Measurements from ENCODE around the gene GNG8.

GNG8 gene

DNA sequence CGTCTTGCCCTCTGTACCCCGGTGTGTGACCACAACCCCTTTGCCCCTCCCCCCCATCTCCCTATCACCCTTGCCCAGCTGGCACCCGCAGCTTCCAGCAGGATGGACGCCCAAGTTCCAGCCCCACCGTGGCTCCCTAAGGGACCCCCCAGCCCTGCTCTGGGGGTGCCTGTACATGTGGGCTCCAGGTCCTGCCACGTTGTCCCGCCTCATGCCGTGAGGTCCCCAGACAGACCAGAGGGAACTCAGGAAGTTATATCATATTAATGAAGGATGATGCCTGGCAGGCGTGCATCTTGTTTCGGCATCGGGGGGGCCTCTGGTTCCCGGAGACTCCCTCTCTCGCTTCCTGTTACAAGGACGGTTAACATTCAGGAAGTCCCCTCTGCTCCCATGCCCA is 9.6 kb downstream of the GNG8 start:
- Histone ChIP-seq H3K4me1 (ENCODE audit: control extremely low read depth in 1 of 4, control insufficient read depth in 4 of 4, insufficient read depth in 4 of 4, low read length in 3 of 4) (peaks cover 0 to 78% (median 63%) of the 10 kb centered on the region in 4 experiments), H3K27me3 (replicated peaks in 2 of 5; ENCODE audit: control insufficient read depth in 4 of 5, insufficient read depth in 5 of 5, low read length in 4 of 5) (peaks cover 0 to 3% (median 0%) of the 10 kb centered on the region in 5 experiments), H3K27ac (ENCODE audit: insufficient read depth in 1 of 2, low read depth in 1 of 2, low read length in 2 of 2, poor library complexity in 1 of 2, severe bottlenecking in 2 of 2) (no peak overlapping the region), H3K4me3 (ENCODE audit: control insufficient read depth in 1 of 7, extremely low read depth in 1 of 7, insufficient read depth in 4 of 7, low read depth in 2 of 7, low read length in 6 of 7) (no peak overlapping the region), H3K9me3 (ENCODE audit: control extremely low read depth in 1 of 5, control insufficient read depth in 4 of 5, insufficient read depth in 2 of 5, low read depth in 1 of 5, low read length in 4 of 5) (no peaks in the 10 kb centered on the region), H3K36me3 (ENCODE audit: control insufficient read depth in 4 of 4, insufficient read depth in 4 of 4, low read length in 3 of 4) (no peaks in the 10 kb centered on the region)
- ChIA-PET POLR2A (no interaction called here), CTCF (interaction anchor here (11.3 kb wide), 1 partner anchor 10 kb away, joined by 172 read pairs; no protein-coding TSS in a partner anchor)
- DNase-seq: no peak
- WGBS (ENCODE audit: insufficient coverage): 12% methylated on average over 11 of the region's 14 CpGs

DNA sequence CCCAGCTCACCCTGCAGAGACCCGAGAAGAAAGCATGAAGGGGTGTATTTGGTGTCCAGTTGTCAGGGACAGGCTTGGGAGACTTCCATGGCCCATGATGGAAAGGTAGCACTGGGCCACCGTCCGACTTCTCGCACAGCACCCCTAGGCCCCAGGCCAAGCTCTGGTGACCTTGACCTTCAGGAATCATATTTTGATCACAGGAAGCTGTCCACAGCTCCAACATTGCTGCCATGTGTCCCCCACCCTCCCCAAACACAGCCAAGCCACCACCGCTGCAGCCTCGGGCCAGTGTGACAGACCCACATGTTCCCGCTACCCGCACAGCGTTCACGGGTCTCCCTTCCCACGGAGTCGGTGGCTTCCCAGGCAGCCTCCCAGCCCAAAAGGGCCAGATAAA is 10.3 kb downstream of the GNG8 start:
- Histone ChIP-seq H3K4me3 (ENCODE audit: control insufficient read depth in 1 of 7, extremely low read depth in 1 of 7, insufficient read depth in 4 of 7, low read depth in 2 of 7, low read length in 6 of 7) (no peak overlapping the region), H3K27me3 (replicated peaks in 2 of 5; ENCODE audit: control insufficient read depth in 4 of 5, insufficient read depth in 5 of 5, low read length in 4 of 5) (no peaks in the 10 kb centered on the region), H3K4me1 (ENCODE audit: control extremely low read depth in 1 of 4, control insufficient read depth in 4 of 4, insufficient read depth in 4 of 4, low read length in 3 of 4) (peaks cover 0 to 76% (median 62%) of the 10 kb centered on the region in 4 experiments), H3K27ac (ENCODE audit: insufficient read depth in 1 of 2, low read depth in 1 of 2, low read length in 2 of 2, poor library complexity in 1 of 2, severe bottlenecking in 2 of 2) (no peak overlapping the region), H3K36me3 (ENCODE audit: control insufficient read depth in 4 of 4, insufficient read depth in 4 of 4, low read length in 3 of 4) (no peaks in the 10 kb centered on the region), H3K9me3 (ENCODE audit: control extremely low read depth in 1 of 5, control insufficient read depth in 4 of 5, insufficient read depth in 2 of 5, low read depth in 1 of 5, low read length in 4 of 5) (no peaks in the 10 kb centered on the region)
- POLR2A ChIA-PET: no interaction called here
- CTCF ChIA-PET: interaction anchor here (11.3 kb wide), 1 partner anchor 9 kb away, joined by 172 read pairs; no protein-coding TSS in a partner anchor
- WGBS (ENCODE audit: insufficient coverage): 86% methylated on average over 11 of the region's 12 CpGs
- DNase-seq: no peak

DNA sequence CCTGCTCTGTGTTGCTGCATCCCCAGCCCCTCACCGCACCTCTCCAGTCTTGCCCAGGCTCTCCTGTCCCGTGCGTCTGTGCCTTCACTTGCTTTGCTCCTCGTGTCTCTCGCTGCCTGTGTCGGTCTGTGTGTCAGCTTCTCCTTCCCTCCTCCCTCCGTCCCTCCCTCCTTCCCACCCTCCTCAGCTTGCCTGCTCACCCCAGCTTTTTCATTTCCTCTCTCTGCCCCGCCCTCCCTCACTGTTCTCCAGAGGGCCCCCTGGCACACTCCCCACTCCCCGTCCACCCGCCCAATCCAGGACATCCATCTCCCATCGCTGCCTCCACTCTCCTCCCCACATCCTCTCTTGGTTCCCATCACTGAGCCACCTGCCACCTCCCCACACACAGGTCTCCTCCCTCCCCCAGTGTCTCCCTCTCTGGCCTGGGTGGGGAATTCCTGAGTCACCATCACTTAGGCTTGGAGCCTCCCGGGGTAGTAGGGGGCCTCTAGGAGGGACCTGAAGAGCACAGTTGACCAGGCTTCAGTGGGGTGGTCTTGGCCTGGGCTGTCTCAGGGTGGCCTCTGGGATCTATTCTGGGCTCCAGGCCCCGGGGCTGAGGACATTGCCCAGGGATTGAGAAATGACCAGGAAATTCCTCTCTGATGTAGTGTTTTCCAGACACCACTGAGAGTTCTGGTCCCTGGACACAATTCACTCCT is 10.9 kb downstream of the GNG8 start, which contains the start of gene PTGIR:
TSS of gene PTGIR (minus strand) at position 132 of the 704 bp plus-strand sequence. CDS start 864 bp downstream, outside the sequence.
- peaks cover 3 to 75% (median 62%) of the 10 kb centered on the region in 4 experiments for H3K4me1 ChIP-seq (ENCODE audit: control extremely low read depth in 1 of 4, control insufficient read depth in 4 of 4, insufficient read depth in 4 of 4, low read length in 3 of 4)
- H3K9me3 ChIP-seq (ENCODE audit: control extremely low read depth in 1 of 5, control insufficient read depth in 4 of 5, insufficient read depth in 2 of 5, low read depth in 1 of 5, low read length in 4 of 5): no peaks in the 10 kb centered on the region
- no peaks in the 10 kb centered on the region for H3K36me3 ChIP-seq (ENCODE audit: control insufficient read depth in 4 of 4, insufficient read depth in 4 of 4, low read length in 3 of 4)
- ChIA-PET CTCF (interaction anchor here (11.3 kb wide), 1 partner anchor 8 kb away, joined by 172 read pairs; no protein-coding TSS in a partner anchor), POLR2A (interaction anchor here (0.5 kb wide), 1 partner anchor 406 kb away, joined by 3 read pairs; no protein-coding TSS in a partner anchor)
- 10% methylated on average over 13 of the region's 13 CpGs for WGBS (ENCODE audit: insufficient coverage)
- DNase-seq: peak in 2 of 3 donors; percentile 62 to 67
- H3K27me3 ChIP-seq (replicated peaks in 2 of 5; ENCODE audit: control insufficient read depth in 4 of 5, insufficient read depth in 5 of 5, low read length in 4 of 5): no peaks in the 10 kb centered on the region
- H3K4me3 ChIP-seq (ENCODE audit: control insufficient read depth in 1 of 7, extremely low read depth in 1 of 7, insufficient read depth in 4 of 7, low read depth in 2 of 7, low read length in 6 of 7): peak within 1 kb of the TSS in 4 of 7 experiments; percentile 9 to 44 (median 35)
- no peak within 1 kb of the TSS for H3K27ac ChIP-seq (ENCODE audit: insufficient read depth in 1 of 2, low read depth in 1 of 2, low read length in 2 of 2, poor library complexity in 1 of 2, severe bottlenecking in 2 of 2)

DNA sequence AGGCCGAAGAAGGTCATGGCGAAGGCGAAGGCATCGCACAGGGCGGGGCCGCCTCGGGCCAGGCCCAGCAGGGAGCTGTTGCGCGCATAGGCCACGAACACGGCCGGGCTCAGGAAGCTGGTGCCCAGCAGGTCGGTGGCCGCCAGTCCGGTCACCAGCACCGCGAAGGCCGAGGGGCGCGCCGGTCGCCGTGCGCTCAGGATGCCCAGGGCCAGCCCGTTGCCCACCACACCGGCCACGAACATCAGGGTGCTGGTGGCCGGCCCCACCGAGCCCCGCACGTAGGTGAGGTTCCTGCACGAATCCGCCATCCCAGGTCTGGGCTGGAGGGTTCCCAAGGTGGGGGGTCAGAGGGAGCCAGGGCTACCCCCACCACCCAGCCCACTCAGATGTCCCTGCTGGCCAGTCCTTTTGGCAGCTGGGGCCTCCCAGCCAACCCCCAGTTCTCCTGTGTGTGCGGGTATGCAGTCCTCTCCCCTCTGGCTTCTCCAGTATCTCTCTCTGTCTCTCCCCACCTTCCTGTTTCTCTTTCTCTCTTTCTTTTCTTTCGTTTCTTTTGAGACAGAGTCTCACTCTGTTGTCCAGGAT is 12.0 kb downstream of the GNG8 start:
- peaks cover 3 to 75% (median 61%) of the 10 kb centered on the region in 4 experiments for H3K4me1 ChIP-seq (ENCODE audit: control extremely low read depth in 1 of 4, control insufficient read depth in 4 of 4, insufficient read depth in 4 of 4, low read length in 3 of 4)
- no peaks in the 10 kb centered on the region for H3K9me3 ChIP-seq (ENCODE audit: control extremely low read depth in 1 of 5, control insufficient read depth in 4 of 5, insufficient read depth in 2 of 5, low read depth in 1 of 5, low read length in 4 of 5)
- no peak overlapping the region for H3K27ac ChIP-seq (ENCODE audit: insufficient read depth in 1 of 2, low read depth in 1 of 2, low read length in 2 of 2, poor library complexity in 1 of 2, severe bottlenecking in 2 of 2)
- no peak for DNase-seq
- H3K27me3 ChIP-seq (replicated peaks in 2 of 5; ENCODE audit: control insufficient read depth in 4 of 5, insufficient read depth in 5 of 5, low read length in 4 of 5): no peaks in the 10 kb centered on the region
- POLR2A ChIA-PET: no interaction called here
- WGBS (ENCODE audit: insufficient coverage): 92% methylated on average over 35 of the region's 35 CpGs
- no peak overlapping the region for H3K4me3 ChIP-seq (ENCODE audit: control insufficient read depth in 1 of 7, extremely low read depth in 1 of 7, insufficient read depth in 4 of 7, low read depth in 2 of 7, low read length in 6 of 7)
- CTCF ChIA-PET: interaction anchor here (0.6 to 13.9 kb wide), 3 partner anchors 5 to 49 kb away, joined by 3 to 172 read pairs (median 172); partner anchors contain the start of gene PTGIR
- no peaks in the 10 kb centered on the region for H3K36me3 ChIP-seq (ENCODE audit: control insufficient read depth in 4 of 4, insufficient read depth in 4 of 4, low read length in 3 of 4)

DNA sequence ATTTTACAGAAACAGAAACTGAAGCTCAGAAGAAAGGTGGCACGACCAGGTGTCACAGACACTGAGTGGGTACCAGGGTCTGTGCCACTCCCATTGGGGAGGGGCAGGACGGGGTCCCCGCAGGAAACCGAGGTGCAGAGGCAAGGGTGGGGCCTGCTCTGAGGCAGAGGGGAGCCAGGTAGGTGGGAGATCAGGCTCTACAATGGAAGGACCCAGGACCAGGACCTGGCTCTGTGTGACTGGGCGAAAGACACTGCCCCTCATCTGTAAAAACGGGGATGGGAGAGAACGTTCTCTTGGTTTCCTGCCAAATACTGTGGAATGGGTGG is 13.9 kb downstream of the GNG8 start:
- DNase-seq: no peak
- Histone ChIP-seq H3K36me3 (ENCODE audit: control insufficient read depth in 4 of 4, insufficient read depth in 4 of 4, low read length in 3 of 4) (no peaks in the 10 kb centered on the region), H3K9me3 (ENCODE audit: control extremely low read depth in 1 of 5, control insufficient read depth in 4 of 5, insufficient read depth in 2 of 5, low read depth in 1 of 5, low read length in 4 of 5) (no peaks in the 10 kb centered on the region), H3K4me3 (ENCODE audit: control insufficient read depth in 1 of 7, extremely low read depth in 1 of 7, insufficient read depth in 4 of 7, low read depth in 2 of 7, low read length in 6 of 7) (no peak overlapping the region), H3K27me3 (replicated peaks in 2 of 5; ENCODE audit: control insufficient read depth in 4 of 5, insufficient read depth in 5 of 5, low read length in 4 of 5) (no peaks in the 10 kb centered on the region), H3K4me1 (ENCODE audit: control extremely low read depth in 1 of 4, control insufficient read depth in 4 of 4, insufficient read depth in 4 of 4, low read length in 3 of 4) (peaks cover 3 to 83% (median 71%) of the 10 kb centered on the region in 4 experiments), H3K27ac (ENCODE audit: insufficient read depth in 1 of 2, low read depth in 1 of 2, low read length in 2 of 2, poor library complexity in 1 of 2, severe bottlenecking in 2 of 2) (peak overlapping the region in 1 of 2 experiments; percentile 25)
- ChIA-PET CTCF (interaction anchor here (0.9 to 13.9 kb wide), 4 partner anchors 7 to 40 kb away, joined by 3 to 172 read pairs (median 8); partner anchors contain the start of genes DACT3 and PTGIR), POLR2A (no interaction called here)
- 53% methylated on average over 7 of the region's 7 CpGs for WGBS (ENCODE audit: insufficient coverage)

DNA sequence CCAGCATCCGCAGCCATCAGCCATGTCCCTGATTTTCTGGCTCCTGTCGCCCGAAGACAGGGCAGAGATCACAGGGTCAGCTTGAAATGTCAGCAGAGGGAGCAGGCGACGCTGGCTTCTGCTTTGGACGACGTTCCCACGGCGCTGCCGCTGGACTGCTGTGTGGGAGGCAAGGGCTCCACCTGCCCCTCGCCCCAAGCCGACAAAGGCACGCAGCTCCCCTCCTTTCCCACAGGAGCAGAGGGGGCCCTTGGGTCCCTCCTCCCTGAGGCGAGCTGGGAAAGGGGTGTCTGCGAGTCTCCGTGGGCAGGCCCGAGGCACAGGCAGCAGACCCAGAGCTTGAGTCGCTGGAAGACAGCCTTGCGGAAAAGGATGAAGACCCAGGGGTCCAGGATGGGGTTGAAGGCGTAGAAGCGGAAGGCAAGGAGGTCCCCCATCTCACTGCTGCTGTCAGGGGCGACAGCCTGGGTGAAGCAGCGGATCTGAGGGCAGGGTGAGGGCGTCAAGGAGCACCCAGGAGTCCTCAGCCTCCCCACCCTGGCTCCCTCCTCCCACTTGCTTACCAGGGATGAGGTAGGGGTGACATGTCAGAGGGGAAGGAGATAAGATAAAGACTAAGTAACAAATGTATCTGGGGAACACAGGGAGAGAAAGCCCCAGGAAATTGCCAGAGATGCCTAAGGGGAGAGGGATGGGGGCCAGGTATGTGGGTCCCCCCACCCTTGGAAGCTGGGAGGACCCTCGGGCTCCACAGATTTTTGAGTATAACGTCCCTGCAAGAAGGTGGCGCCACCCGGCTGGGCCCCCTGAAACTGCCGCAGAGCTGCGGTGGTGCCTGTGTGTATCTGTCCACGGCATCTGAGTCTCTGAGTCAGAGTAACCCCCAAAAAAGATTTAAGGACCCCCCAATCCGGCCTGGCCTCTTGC is 14.5 kb downstream of the GNG8 start:
- ChIA-PET POLR2A (no interaction called here), CTCF (interaction anchor here (1.7 to 13.9 kb wide), 3 partner anchors 7 to 40 kb away, joined by 7 to 172 read pairs (median 12); partner anchors contain the start of genes DACT3 and PTGIR)
- H3K4me1 ChIP-seq (ENCODE audit: control extremely low read depth in 1 of 4, control insufficient read depth in 4 of 4, insufficient read depth in 4 of 4, low read length in 3 of 4): peaks cover 3 to 86% (median 75%) of the 10 kb centered on the region in 4 experiments
- H3K36me3 ChIP-seq (ENCODE audit: control insufficient read depth in 4 of 4, insufficient read depth in 4 of 4, low read length in 3 of 4): no peaks in the 10 kb centered on the region
- no peaks in the 10 kb centered on the region for H3K9me3 ChIP-seq (ENCODE audit: control extremely low read depth in 1 of 5, control insufficient read depth in 4 of 5, insufficient read depth in 2 of 5, low read depth in 1 of 5, low read length in 4 of 5)
- no peak overlapping the region for H3K4me3 ChIP-seq (ENCODE audit: control insufficient read depth in 1 of 7, extremely low read depth in 1 of 7, insufficient read depth in 4 of 7, low read depth in 2 of 7, low read length in 6 of 7)
- H3K27ac ChIP-seq (ENCODE audit: insufficient read depth in 1 of 2, low read depth in 1 of 2, low read length in 2 of 2, poor library complexity in 1 of 2, severe bottlenecking in 2 of 2): peak overlapping the region in 1 of 2 experiments; percentile 25
- peak in 1 of 3 donors; percentile 22 for DNase-seq
- WGBS (ENCODE audit: insufficient coverage): 93% methylated on average over 25 of the region's 32 CpGs
- no peaks in the 10 kb centered on the region for H3K27me3 ChIP-seq (replicated peaks in 2 of 5; ENCODE audit: control insufficient read depth in 4 of 5, insufficient read depth in 5 of 5, low read length in 4 of 5)
